A673 (cell line): ENCODE measurements around the gene RNU7-1. TPM values are rescaled to one million over a fixed set of nuclear protein-coding genes. Genes with fewer than 3 reads are reported as not detected.

Experiments used
- BruUV-seq: library from RNA; stranded (reverse); fragments of 400-500 nt; replicated peaks from 2 replicates; lab custom pipeline; 2021; lab: Mats Ljungman, UMichigan
- CTCF ChIA-PET: fragments of 300-600 bp; sonication (Branson Sonifier 250); formaldehyde crosslinking; loops from one replicate; lab custom pipeline; 2022; ENCODE audit warnings: antibody characterized with exemption; lab: Charles Lee
- POLR2A ChIA-PET: fragments of 300-600 bp; sonication (Branson Sonifier 250); formaldehyde crosslinking; loops from one replicate; lab custom pipeline; 2022; ENCODE audit warnings: antibody characterized with exemption; ENCODE audit not compliant: low non-redundant PET; lab: Charles Lee
- DNase-seq: peaks from one replicate; pipeline ENCODE4 v3.0.0-alpha.2; 2015; ENCODE audit warnings: low spot score
- H3K27ac ChIP-seq: fragments of 200-600 bp; sonication (generic); 2 replicates; pipeline ENCODE4 v1.5.1; 2016; ENCODE audit warnings: mixed run types, low read depth, mild to moderate bottlenecking, mixed read lengths, antibody characterized with exemption, low read length; ENCODE audit not compliant: poor library complexity, severe bottlenecking
- H3K27me3 ChIP-seq: fragments of 200-600 bp; sonication (generic); replicated peaks from 2 replicates; pipeline ENCODE4 v1.6.1; 2017; ENCODE audit warnings: mixed run types, low read depth, mild to moderate bottlenecking, mixed read lengths, antibody characterized with exemption, low read length; ENCODE audit not compliant: insufficient read depth, poor library complexity
- H3K36me3 ChIP-seq: fragments of 200-600 bp; sonication (generic); 2 replicates; pipeline ENCODE4 v1.6.1; 2016; ENCODE audit warnings: mixed run types, mild to moderate bottlenecking, mixed read lengths, antibody characterized with exemption, low read length; ENCODE audit not compliant: insufficient read depth, poor library complexity, severe bottlenecking
- H3K4me1 ChIP-seq: fragments of 200-600 bp; sonication (generic); 2 replicates; pipeline ENCODE4 v1.6.1; 2017; ENCODE audit warnings: mixed run types, mild to moderate bottlenecking, mixed read lengths, antibody characterized with exemption, low read length; ENCODE audit not compliant: insufficient read depth, poor library complexity, severe bottlenecking
- H3K4me3 ChIP-seq: fragments of 200-600 bp; sonication (generic); 2 replicates; pipeline ENCODE4 v1.5.1; 2016; ENCODE audit warnings: low read depth, mixed run types, mild to moderate bottlenecking, mixed read lengths, low read length; ENCODE audit not compliant: poor library complexity, severe bottlenecking
- H3K9me3 ChIP-seq: fragments of 200-600 bp; sonication (generic); 2 replicates; pipeline ENCODE4 v1.6.1; 2016; ENCODE audit warnings: mixed run types, low read depth, mild to moderate bottlenecking, mixed read lengths, antibody characterized with exemption, low read length; ENCODE audit not compliant: poor library complexity, severe bottlenecking
- CTCF ChIP-seq: fragments of 300-800, 200-600 bp; sonication (generic); conservative IDR thresholded peaks from 2 replicates; pipeline ENCODE4 v1.5.1; 2017; ENCODE audit warnings: low read depth, mild to moderate bottlenecking, antibody characterized with exemption, low read length, moderate library complexity, mixed read lengths
- EZH2 ChIP-seq: fragments of 200-600 bp; sonication (generic); IDR thresholded peaks from 2 replicates; pipeline ENCODE4 v1.6.1; 2017; ENCODE audit warnings: borderline replicate concordance, low read depth, mild to moderate bottlenecking, mixed read lengths, antibody characterized with exemption, low read length; ENCODE audit not compliant: poor library complexity, severe bottlenecking
- intact Hi-C: fragments of 100-400 bp; cut with micrococcal nuclease; formaldehyde crosslinking; loops from one replicate; pipeline ENCODE4 v1.10.0; 2022; ENCODE audit not compliant: unreplicated experiment
- total RNA-seq: library from RNA; stranded (reverse); gene quantifications from 2 replicates; pipeline ENCODE4 v1.2.3, GENCODE V29; 2021

The RNU7-1 gene
- total RNA-seq, 1 experiment from 2014 or later = not detected

GRCh38 chr12:6899427-6899826, 44.2 kb upstream of the RNU7-1 start:
- no peaks in the 10 kb centered on the region for H3K36me3 ChIP-seq
- no peaks in the 10 kb centered on the region for H3K9me3 ChIP-seq
- BruUV-seq = no TSS peak
- H3K27me3 ChIP-seq = no peaks in the 10 kb centered on the region
- TF ChIP-seq CTCF (no peak), EZH2 (no peak)
- CTCF ChIA-PET = interaction anchor here (0.6 kb wide), 1 partner anchor 22 kb away, joined by 4 read pairs; no protein-coding TSS in a partner anchor
- no peak overlapping the region for H3K27ac ChIP-seq
- no peak overlapping the region for H3K4me3 ChIP-seq
- no peak for DNase-seq
- peaks cover 7% of the 10 kb centered on the region for H3K4me1 ChIP-seq
- intact Hi-C loops = no loop called here
- POLR2A ChIA-PET = no interaction called here

- Histone ChIP-seq H3K36me3 (no peaks in the 10 kb centered on the region), H3K9me3 (no peaks in the 10 kb centered on the region), H3K27me3 (no peaks in the 10 kb centered on the region), H3K27ac (no peak overlapping the region), H3K4me1 (peaks cover 7% of the 10 kb centered on the region), H3K4me3 (no peak overlapping the region)
- intact Hi-C loops = no loop called here
- ChIA-PET POLR2A (interaction anchor here (0.9 kb wide), 1 partner anchor 31 kb away, joined by 3 read pairs; no protein-coding TSS in a partner anchor), CTCF (interaction anchor here (0.6 kb wide), 1 partner anchor 21 kb away, joined by 4 read pairs; no protein-coding TSS in a partner anchor)
- TF ChIP-seq EZH2 = no peak
- BruUV-seq = no TSS peak
- DNase-seq = peak; percentile 55
Measured at GRCh38 chr12:6899837-6900519, 43.6 kb upstream of the RNU7-1 start.

GRCh38 chr12:6902448-6902847, 41.2 kb upstream of the RNU7-1 start:
- no TSS peak for BruUV-seq
- Histone ChIP-seq H3K27ac (no peak overlapping the region), H3K27me3 (no peaks in the 10 kb centered on the region), H3K4me3 (no peak overlapping the region), H3K36me3 (no peaks in the 10 kb centered on the region), H3K9me3 (no peaks in the 10 kb centered on the region), H3K4me1 (peaks cover 7% of the 10 kb centered on the region)
- no peak for DNase-seq
- TF ChIP-seq CTCF (no peak), EZH2 (no peak)
- intact Hi-C loops = no loop called here
- POLR2A ChIA-PET = no interaction called here
- CTCF ChIA-PET = interaction anchor here (0.6 kb wide), 1 partner anchor 11 kb away, joined by 4 read pairs; no protein-coding TSS in a partner anchor

GRCh38 chr12:6903722-6904121, 39.9 kb upstream of the RNU7-1 start:
- Histone ChIP-seq H3K36me3 (no peaks in the 10 kb centered on the region), H3K4me1 (peaks cover 7% of the 10 kb centered on the region), H3K4me3 (no peak overlapping the region), H3K27me3 (no peaks in the 10 kb centered on the region), H3K9me3 (no peaks in the 10 kb centered on the region), H3K27ac (no peak overlapping the region)
- TF ChIP-seq CTCF (no peak), EZH2 (no peak)
- no peak for DNase-seq
- intact Hi-C loops = loop anchor here (2.0 kb wide), 1 partner anchor 31 kb away; the partner anchor contains the start of gene SPSB2
- no TSS peak for BruUV-seq
- CTCF ChIA-PET = no interaction called here
- POLR2A ChIA-PET = no interaction called here
